ENCODE results near the gene TLE4.

DNA sequence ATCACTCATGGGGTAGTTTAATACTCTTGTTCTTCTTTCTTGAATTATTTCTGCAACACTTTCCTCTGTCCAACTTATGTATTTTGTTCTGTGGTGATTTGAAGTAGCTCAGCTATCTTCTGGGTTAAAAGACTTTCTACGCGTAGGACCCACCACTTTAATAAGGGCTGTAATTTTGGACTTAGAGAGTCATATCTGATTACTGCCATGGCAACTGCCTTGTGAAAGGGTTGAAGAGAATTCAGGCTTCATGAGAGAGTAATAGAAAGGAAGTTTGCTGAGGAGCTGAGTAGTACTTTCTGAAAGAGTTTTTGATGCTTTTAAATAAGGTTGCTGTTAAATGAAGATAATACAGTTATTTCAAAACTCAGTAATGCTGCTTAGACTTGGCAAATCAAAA lies 89.5 kb downstream of the TLE4 start:
- TF ChIP-seq, protein P1, sequence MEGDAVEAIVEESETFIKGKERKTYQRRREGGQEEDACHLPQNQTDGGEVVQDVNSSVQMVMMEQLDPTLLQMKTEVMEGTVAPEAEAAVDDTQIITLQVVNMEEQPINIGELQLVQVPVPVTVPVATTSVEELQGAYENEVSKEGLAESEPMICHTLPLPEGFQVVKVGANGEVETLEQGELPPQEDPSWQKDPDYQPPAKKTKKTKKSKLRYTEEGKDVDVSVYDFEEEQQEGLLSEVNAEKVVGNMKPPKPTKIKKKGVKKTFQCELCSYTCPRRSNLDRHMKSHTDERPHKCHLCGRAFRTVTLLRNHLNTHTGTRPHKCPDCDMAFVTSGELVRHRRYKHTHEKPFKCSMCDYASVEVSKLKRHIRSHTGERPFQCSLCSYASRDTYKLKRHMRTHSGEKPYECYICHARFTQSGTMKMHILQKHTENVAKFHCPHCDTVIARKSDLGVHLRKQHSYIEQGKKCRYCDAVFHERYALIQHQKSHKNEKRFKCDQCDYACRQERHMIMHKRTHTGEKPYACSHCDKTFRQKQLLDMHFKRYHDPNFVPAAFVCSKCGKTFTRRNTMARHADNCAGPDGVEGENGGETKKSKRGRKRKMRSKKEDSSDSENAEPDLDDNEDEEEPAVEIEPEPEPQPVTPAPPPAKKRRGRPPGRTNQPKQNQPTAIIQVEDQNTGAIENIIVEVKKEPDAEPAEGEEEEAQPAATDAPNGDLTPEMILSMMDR (conservative IDR thresholded peaks at IDR 0.05 in 1 of 2, IDR thresholded peaks at IDR 0.05 in 1 of 2; ENCODE audit: low read depth in 1 of 2, low read length in 2 of 2): no peak
- no peak for TF ChIP-seq EZH2 (IDR thresholded peaks at IDR 0.05; ENCODE audit: low read length, missing control alignments)
